Stimulated activated memory B cell treated with anti-CD40 and anti-IgM and Interleukin-4, amounts not matched to agents 10 μg/mL and 1 μg/mL and 100 μg/mL, for 72 hours (primary cell): ENCODE data around the gene ENTHD1.
"Not testable (repeated sequence)": the region's sequence is repeated elsewhere in the genome, so short reads cannot be mapped to it uniquely, and the experiment has no call there.

Experiments
- ATAC-seq: fragments of 150-1000 bp; cut with Tn5 transposase; 2 replicates; pipeline ENCODE4 v1.10.0; 2021
- H3K27ac Mint-ChIP-seq: one replicate; pipeline ENCODE4 v1.8.0; 2022; ENCODE audit warnings: mild to moderate bottlenecking, mixed read lengths
- H3K27me3 Mint-ChIP-seq: one replicate; pipeline ENCODE4 v1.8.0; 2022; ENCODE audit warnings: mixed read lengths
- H3K36me3 Mint-ChIP-seq: one replicate; pipeline ENCODE4 v1.8.0; 2022; ENCODE audit warnings: mixed read lengths
- H3K4me1 Mint-ChIP-seq: one replicate; pipeline ENCODE4 v1.8.0; 2022; ENCODE audit warnings: mixed read lengths
- H3K4me3 Mint-ChIP-seq: one replicate; pipeline ENCODE4 v1.8.0; 2022; ENCODE audit warnings: mild to moderate bottlenecking, moderate library complexity, mixed read lengths
- H3K9me3 Mint-ChIP-seq: one replicate; pipeline ENCODE4 v1.8.0; 2022; ENCODE audit warnings: mixed read lengths

The ENTHD1 gene

DNA sequence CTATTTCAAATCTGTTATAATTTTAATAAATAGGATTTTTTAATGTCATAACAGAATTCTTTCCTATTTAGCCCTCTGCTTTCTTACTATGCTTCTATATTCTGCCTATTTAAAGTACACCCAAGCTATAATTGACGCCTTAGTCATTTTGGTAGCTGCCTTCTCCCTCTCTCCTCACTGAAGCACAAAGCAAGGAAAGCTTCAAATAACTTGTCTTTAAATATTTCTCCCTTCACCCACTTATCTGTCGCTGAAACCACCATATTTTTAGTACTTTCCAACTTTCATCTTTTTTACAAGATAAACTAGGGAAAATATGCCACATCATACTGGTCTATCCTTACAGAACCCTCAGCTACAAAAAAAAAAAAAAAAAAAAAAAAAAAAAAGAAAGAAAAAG is 127.9 kb downstream of the ENTHD1 start:
- Mint-ChIP-seq H3K27me3 (peaks cover 17% of the 10 kb centered on the region), H3K9me3 (no peaks in the 10 kb centered on the region), H3K4me1 (peaks cover 8% of the 10 kb centered on the region), H3K27ac (no peak overlapping the region), H3K36me3 (peaks cover 6% of the 10 kb centered on the region), H3K4me3 (no peak overlapping the region)
- no peak for ATAC-seq

GRCh38 chr22:39765046-39765445 is 128.5 kb downstream of the ENTHD1 start:
- H3K4me3 Mint-ChIP-seq = no peak overlapping the region
- peaks cover 2% of the 10 kb centered on the region for H3K9me3 Mint-ChIP-seq
- H3K27ac Mint-ChIP-seq = no peak overlapping the region
- H3K27me3 Mint-ChIP-seq = peaks cover 17% of the 10 kb centered on the region
- ATAC-seq = no peak
- H3K36me3 Mint-ChIP-seq = peaks cover 6% of the 10 kb centered on the region
- H3K4me1 Mint-ChIP-seq = peaks cover 8% of the 10 kb centered on the region

DNA sequence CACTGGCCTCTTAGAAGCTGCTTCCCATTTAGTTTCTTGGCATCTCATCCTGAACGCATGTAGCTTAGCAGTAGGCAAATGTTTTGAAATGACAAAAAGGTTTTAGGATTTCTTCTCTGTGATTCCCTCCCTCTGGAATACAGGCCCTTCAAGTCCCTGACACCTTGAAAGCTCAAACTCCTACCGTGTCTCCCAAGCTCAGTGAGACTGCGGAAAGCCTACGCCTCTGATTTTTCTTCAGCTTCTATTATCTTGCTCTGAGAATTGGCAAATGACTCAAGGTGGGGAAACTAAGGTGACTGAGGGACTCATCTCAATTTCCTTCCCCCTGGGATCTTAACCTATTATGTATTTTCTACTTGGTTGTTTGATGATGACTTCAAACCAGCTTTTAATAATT is 130.3 kb downstream of the ENTHD1 start:
- peaks cover 12% of the 10 kb centered on the region for H3K27me3 Mint-ChIP-seq
- H3K9me3 Mint-ChIP-seq = peaks cover 2% of the 10 kb centered on the region
- H3K27ac Mint-ChIP-seq = no peak overlapping the region
- H3K4me1 Mint-ChIP-seq = peaks cover 8% of the 10 kb centered on the region
- peaks cover 6% of the 10 kb centered on the region for H3K36me3 Mint-ChIP-seq
- no peak for ATAC-seq
- no peak overlapping the region for H3K4me3 Mint-ChIP-seq

- no peak for ATAC-seq
- H3K4me3 Mint-ChIP-seq = no peak overlapping the region
- no peak overlapping the region for H3K27ac Mint-ChIP-seq
- H3K36me3 Mint-ChIP-seq = no peaks in the 10 kb centered on the region
- peaks cover 10% of the 10 kb centered on the region for H3K4me1 Mint-ChIP-seq
- H3K27me3 Mint-ChIP-seq = no peaks in the 10 kb centered on the region
- no peaks in the 10 kb centered on the region for H3K9me3 Mint-ChIP-seq
Measured at GRCh38 chr22:39750759-39751158, 142.8 kb downstream of the ENTHD1 start.

DNA sequence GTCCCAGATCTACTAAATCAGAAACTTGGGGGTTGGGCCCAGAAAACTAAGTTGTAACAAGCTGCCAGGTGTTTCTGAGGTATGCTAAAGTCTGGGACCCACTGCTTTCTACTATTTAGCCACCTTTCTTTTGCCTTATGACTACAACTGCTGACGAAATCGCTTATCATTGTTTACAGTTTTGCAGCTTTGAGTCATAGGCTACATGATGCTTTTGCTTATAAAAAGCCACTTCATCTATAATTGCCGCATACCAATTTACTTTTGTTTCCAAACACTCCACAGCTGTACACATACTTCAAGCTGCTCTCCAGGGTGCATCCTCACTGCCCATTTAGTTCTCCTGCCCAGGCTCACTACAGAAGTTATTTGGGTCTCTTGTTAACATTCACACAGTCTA is 144.7 kb downstream of the ENTHD1 start:
- no peaks in the 10 kb centered on the region for H3K9me3 Mint-ChIP-seq
- peaks cover 18% of the 10 kb centered on the region for H3K4me1 Mint-ChIP-seq
- H3K27me3 Mint-ChIP-seq = no peaks in the 10 kb centered on the region
- ATAC-seq = no peak
- H3K4me3 Mint-ChIP-seq = no peak overlapping the region
- H3K36me3 Mint-ChIP-seq = no peaks in the 10 kb centered on the region
- no peak overlapping the region for H3K27ac Mint-ChIP-seq

DNA sequence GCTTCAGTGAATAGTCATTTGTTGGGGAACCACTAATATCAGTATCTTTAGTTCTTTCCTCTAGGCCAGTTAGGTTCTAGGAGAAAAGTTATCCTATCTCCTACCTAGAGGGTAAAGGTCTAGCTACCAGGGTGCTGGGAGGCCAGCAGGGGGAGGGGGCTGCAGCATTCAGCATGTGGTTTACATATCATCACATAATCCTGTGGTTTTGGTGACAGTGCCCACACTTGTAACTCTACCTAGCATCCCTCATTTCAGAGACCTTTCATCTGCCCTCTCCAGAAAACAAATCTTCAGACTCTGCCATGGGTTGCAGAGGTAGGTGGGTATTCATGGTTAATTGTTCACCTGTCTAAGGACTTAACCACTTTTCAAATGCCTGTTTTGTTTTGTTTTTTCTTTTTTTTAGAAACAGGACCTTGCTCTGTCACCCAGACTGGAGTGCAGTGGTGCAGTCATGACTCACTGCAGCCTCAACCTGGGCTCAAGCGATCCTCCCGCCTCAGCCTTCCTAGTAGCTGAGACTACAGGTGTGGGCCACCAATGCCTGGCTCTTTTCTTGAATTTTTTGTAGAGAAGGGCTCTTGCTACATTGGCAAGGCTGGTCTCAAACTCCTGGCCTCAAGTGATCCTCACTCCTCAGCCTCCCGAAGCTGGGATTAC is 146.8 kb downstream of the ENTHD1 start:
- Mint-ChIP-seq H3K36me3 (no peaks in the 10 kb centered on the region), H3K4me3 (no peak overlapping the region), H3K9me3 (no peaks in the 10 kb centered on the region), H3K4me1 (peaks cover 18% of the 10 kb centered on the region), H3K27me3 (no peaks in the 10 kb centered on the region), H3K27ac (peak overlapping the region; percentile 5)
- no peak for ATAC-seq

GRCh38 chr22:39745789-39746188 is 147.8 kb downstream of the ENTHD1 start:
- H3K27me3 Mint-ChIP-seq = no peaks in the 10 kb centered on the region
- H3K4me3 Mint-ChIP-seq = no peak overlapping the region
- H3K4me1 Mint-ChIP-seq = peaks cover 18% of the 10 kb centered on the region
- no peaks in the 10 kb centered on the region for H3K36me3 Mint-ChIP-seq
- peak overlapping the region; percentile 5 for H3K27ac Mint-ChIP-seq
- ATAC-seq = no peak
- H3K9me3 Mint-ChIP-seq = peaks cover 3% of the 10 kb centered on the region

DNA sequence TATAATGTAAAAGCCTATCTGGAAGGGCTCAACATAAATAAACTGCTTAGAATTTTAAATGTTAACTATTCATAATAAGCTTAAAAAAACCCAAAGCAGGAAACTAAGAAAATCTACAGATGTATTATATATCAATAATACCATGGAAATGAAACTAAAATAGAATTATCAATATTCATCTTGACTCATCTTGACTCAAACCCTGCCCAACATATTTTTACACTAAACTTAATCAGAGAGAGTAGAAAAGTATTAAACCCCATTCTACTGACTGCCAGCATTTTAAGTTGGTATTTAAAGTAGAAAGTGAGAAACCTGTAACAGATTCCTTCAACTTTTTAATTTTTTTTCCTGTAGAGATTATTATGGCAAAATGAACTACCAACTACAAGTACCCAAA is 149.2 kb downstream of the ENTHD1 start:
- Mint-ChIP-seq H3K4me3 (no peak overlapping the region), H3K27ac (no peak overlapping the region), H3K4me1 (peaks cover 18% of the 10 kb centered on the region), H3K36me3 (no peaks in the 10 kb centered on the region), H3K27me3 (no peaks in the 10 kb centered on the region), H3K9me3 (peaks cover 3% of the 10 kb centered on the region)
- no peak for ATAC-seq

GRCh38 chr22:39743935-39744334 is 149.6 kb downstream of the ENTHD1 start:
- Mint-ChIP-seq H3K27ac (peak overlapping the region; percentile 2), H3K9me3 (peaks cover 3% of the 10 kb centered on the region), H3K36me3 (no peaks in the 10 kb centered on the region), H3K4me1 (peaks cover 18% of the 10 kb centered on the region), H3K27me3 (no peaks in the 10 kb centered on the region), H3K4me3 (no peak overlapping the region)
- ATAC-seq = no peak

GRCh38 chr22:39739338-39740027 is 154.1 kb downstream of the ENTHD1 start:
- no peak for ATAC-seq
- H3K27me3 Mint-ChIP-seq = peaks cover 18% of the 10 kb centered on the region

GRCh38 chr22:39738746-39739145 is 154.8 kb downstream of the ENTHD1 start:
- no peak overlapping the region for H3K27ac Mint-ChIP-seq
- peaks cover 3% of the 10 kb centered on the region for H3K9me3 Mint-ChIP-seq
- H3K4me3 Mint-ChIP-seq = no peak overlapping the region
- H3K36me3 Mint-ChIP-seq = no peaks in the 10 kb centered on the region
- peaks cover 21% of the 10 kb centered on the region for H3K27me3 Mint-ChIP-seq
- H3K4me1 Mint-ChIP-seq = no peaks in the 10 kb centered on the region
- no peak for ATAC-seq

More at GRCh38 chr22:39739338-39740027, 154.1 kb downstream of the ENTHD1 start:
- H3K4me3 Mint-ChIP-seq = no peak overlapping the region
- H3K27ac Mint-ChIP-seq = no peak overlapping the region
- peaks cover 3% of the 10 kb centered on the region for H3K9me3 Mint-ChIP-seq
- no peaks in the 10 kb centered on the region for H3K36me3 Mint-ChIP-seq
- H3K4me1 Mint-ChIP-seq = no peaks in the 10 kb centered on the region

DNA sequence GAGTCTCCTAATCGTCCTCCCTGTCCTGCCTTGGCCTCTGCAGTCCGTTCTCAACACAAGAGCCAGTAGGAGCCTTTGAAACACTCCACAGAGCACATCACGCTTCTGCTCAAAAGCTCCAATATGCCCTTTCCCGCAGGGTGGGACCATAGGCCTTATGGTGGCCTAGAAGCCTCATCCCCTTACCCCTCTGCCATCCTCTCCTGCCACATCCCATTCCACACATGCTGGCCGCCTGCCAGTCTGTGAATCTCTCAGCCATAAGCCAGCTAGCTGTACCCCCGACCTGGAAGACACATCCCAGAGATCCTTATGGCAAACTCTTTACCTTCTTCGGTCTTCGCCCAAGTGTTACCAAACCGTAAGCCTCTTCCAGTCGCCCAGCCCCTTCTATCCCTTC is 157.8 kb downstream of the ENTHD1 start:
- Mint-ChIP-seq H3K4me3 (no peak overlapping the region), H3K9me3 (no peaks in the 10 kb centered on the region), H3K27ac (no peak overlapping the region), H3K36me3 (no peaks in the 10 kb centered on the region), H3K27me3 (peaks cover 38% of the 10 kb centered on the region), H3K4me1 (no peaks in the 10 kb centered on the region)
- no peak for ATAC-seq

GRCh38 chr22:39734866-39735265 is 158.7 kb downstream of the ENTHD1 start:
- Mint-ChIP-seq H3K36me3 (no peaks in the 10 kb centered on the region), H3K4me3 (no peak overlapping the region), H3K27ac (no peak overlapping the region), H3K4me1 (no peaks in the 10 kb centered on the region), H3K9me3 (no peaks in the 10 kb centered on the region), H3K27me3 (peaks cover 38% of the 10 kb centered on the region)
- no peak for ATAC-seq

DNA sequence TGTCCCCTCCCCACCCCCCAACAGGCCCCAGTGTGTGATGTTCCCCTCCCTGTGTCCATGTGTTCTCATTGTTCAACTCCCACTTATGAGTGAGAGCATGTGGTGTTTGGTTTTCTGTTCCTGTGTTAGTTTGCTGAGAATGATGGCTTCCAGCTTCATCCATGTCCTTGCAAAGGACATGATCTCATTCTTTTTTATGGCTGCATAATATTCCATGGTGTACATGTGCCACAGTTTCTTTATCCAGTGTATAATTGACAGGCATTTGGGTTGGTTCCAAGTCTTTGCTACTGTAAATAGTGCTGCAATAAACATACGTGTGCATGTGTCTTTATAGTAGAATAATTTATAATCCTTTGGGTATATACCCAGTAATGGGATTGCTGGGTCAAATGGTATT is 159.5 kb downstream of the ENTHD1 start:
- not testable (repeated sequence) for H3K9me3 Mint-ChIP-seq, H3K4me3 Mint-ChIP-seq, ATAC-seq, H3K36me3 Mint-ChIP-seq, H3K27ac Mint-ChIP-seq, H3K4me1 Mint-ChIP-seq
- H3K27me3 Mint-ChIP-seq = peaks cover 38% of the 10 kb centered on the region

GRCh38 chr22:39733191-39733590 is 160.4 kb downstream of the ENTHD1 start:
- H3K4me3 Mint-ChIP-seq = no peak overlapping the region
- no peaks in the 10 kb centered on the region for H3K9me3 Mint-ChIP-seq
- H3K27me3 Mint-ChIP-seq = peaks cover 38% of the 10 kb centered on the region
- H3K4me1 Mint-ChIP-seq = no peaks in the 10 kb centered on the region
- H3K36me3 Mint-ChIP-seq = no peaks in the 10 kb centered on the region
- H3K27ac Mint-ChIP-seq = no peak overlapping the region
- ATAC-seq = no peak

- Mint-ChIP-seq H3K36me3 (no peaks in the 10 kb centered on the region), H3K4me1 (no peaks in the 10 kb centered on the region), H3K9me3 (no peaks in the 10 kb centered on the region), H3K4me3 (no peak overlapping the region), H3K27me3 (peaks cover 38% of the 10 kb centered on the region), H3K27ac (no peak overlapping the region)
- ATAC-seq = no peak
Measured at GRCh38 chr22:39732625-39733024, 160.9 kb downstream of the ENTHD1 start.
